Ovary (tissue), 9 donors: Measurements from ENCODE around the gene PNMA1. TPM values are rescaled to one million over a fixed set of nuclear protein-coding genes. Genes with fewer than 3 reads are reported as not detected.

Source experiments
- DNase-seq, 5 donors: peaks; one replicate each; pipeline ENCODE4 v3.0.0-alpha.2; 2019 to 2020
- H3K27ac ChIP-seq, 2 donors: fragments of 200-600 bp; one replicate each; pipeline versions ENCODE4 v1.5.1 to v1.8.0; 2019 to 2022
- H3K27me3 ChIP-seq: fragments of 200-600 bp; one replicate; pipeline ENCODE4 v1.8.0; 2022
- H3K36me3 ChIP-seq: fragments of 200-600 bp; sonication (generic); one replicate; pipeline ENCODE4 v1.5.1; 2019
- H3K4me1 ChIP-seq: one replicate; pipeline ENCODE4 v1.8.1; 2013; ENCODE audit warnings: mild to moderate bottlenecking, moderate library complexity; ENCODE audit not compliant: insufficient read depth
- H3K4me3 ChIP-seq: fragments of 200-600 bp; sonication (generic); one replicate; pipeline ENCODE4 v1.5.1; 2017
- H3K9me3 ChIP-seq, 2 donors: fragments of 200-600 bp in 1 of 2; sonication (generic) in 1 of 2; one replicate each; pipeline versions ENCODE4 v1.5.1 to v1.8.1; 2013 to 2019; ENCODE audit warnings: mild to moderate bottlenecking in 1 of 2, moderate library complexity in 1 of 2
- CTCF ChIP-seq, 3 donors: fragments of 450-650 bp in 2 of 3; fragments of 200-600 bp in 1 of 3; IDR thresholded peaks; one replicate each; pipeline versions ENCODE4 v1.5.1 to v1.8.0; 2016 to 2022; ENCODE audit warnings: antibody characterized with exemption in 3 of 3, mild to moderate bottlenecking in 1 of 3
- EP300 ChIP-seq: sonication (generic); formaldehyde crosslinking; IDR thresholded peaks from one replicate; pipeline ENCODE4 v1.6.1; 2017; ENCODE audit warnings: antibody characterized with exemption
- POLR2A ChIP-seq: fragments of 450-650 bp; IDR thresholded peaks from one replicate; pipeline ENCODE4 v1.6.1; 2017; ENCODE audit warnings: antibody characterized with exemption, mild to moderate bottlenecking, moderate library complexity
- WGBS, 3 donors: extraction: QIAGEN DNeasy Blood & Tissue Kit in 1 of 3; methylation state at CpG; one replicate each; pipeline versions ENCODE4 v1.1.5 to v1.1.7; 2013 to 2017; 5-methylcytosine and 5-hydroxymethylcytosine counted together
- intact Hi-C, 4 donors: fragments of 100-400 bp; cut with DNase I; formaldehyde crosslinking; loops; one replicate each; pipeline versions ENCODE4 v1.11.0 to v1.15.1; 2022 to 2023
- polyA plus RNA-seq, 2 donors: library from polyadenylated mRNA; stranded (reverse); fragments of 200-250 nt in 1 of 2; fragments of 350-450 nt in 1 of 2; fragmentation: Illumina TruSeq in 1 of 2; extraction: RNeasy Lipid Tissue Mini Kit (QIAGEN cat#74804) in 1 of 2; gene quantifications; one replicate each; pipeline ENCODE4 v1.2.3, GENCODE V29; 2013 to 2014
- total RNA-seq, 7 donors: library from RNA; depleted of rRNA in 2 of 7; stranded (reverse); fragments of >200 nt in 2 of 7; fragmentation: NEBNext Ultra II Directional in 3 of 7; extraction: Animal tissue kit (Norgen Biotek cat#: 25700) in 3 of 7; gene quantifications; one replicate each; pipeline versions ENCODE4 v1.1.0 to v1.2.4, GENCODE V29; 2016 to 2023
- donor health status: DM: no; HTN: no; CAD: no; lungs with moderate emphysema.
- donor health status: DM: no; HTN: no; CAD: no.
- donor health status: Bipolar disorder and iron deficiency.
- donor health status: DM: yes; HTN: yes; CAD: no.
- donor health status: DM: no; HTN: no; CAD: no.
- donor health status: DM: yes; HTN: yes; CAD: no.

PNMA1 gene
- total and polyA plus RNA-seq, 9 donors = 22.3 to 114 (median 84.2) TPM

GRCh38 chr14:73695082-73695481, 19.1 kb downstream of the PNMA1 start:
- no peaks in the 10 kb centered on the region for H3K36me3 ChIP-seq
- intact Hi-C loops = no loop called here
- WGBS, 3 donors = 97 to 99% (median 98%) methylated on average over 2 of the region's 2 CpGs

GRCh38 chr14:73694083-73694482, 20.1 kb downstream of the PNMA1 start:
- H3K4me3 ChIP-seq = no peak overlapping the region
- no peaks in the 10 kb centered on the region for H3K9me3 ChIP-seq
- H3K27ac ChIP-seq = no peak overlapping the region
- intact Hi-C loops = no loop called here
- H3K36me3 ChIP-seq = no peaks in the 10 kb centered on the region
- no peak for DNase-seq
- TF ChIP-seq CTCF (IDR thresholded peaks at IDR 0.05) (no peak), EP300 (no peak), POLR2A (no peak)
- H3K27me3 ChIP-seq = no peaks in the 10 kb centered on the region
- WGBS, 3 donors = 97 to 99% (median 99%) methylated on average over 2 of the region's 2 CpGs
- H3K4me1 ChIP-seq = no peaks in the 10 kb centered on the region

More at GRCh38 chr14:73695082-73695481, 19.1 kb downstream of the PNMA1 start:
- H3K4me1 ChIP-seq = no peaks in the 10 kb centered on the region
- no peak for DNase-seq
- no peaks in the 10 kb centered on the region for H3K9me3 ChIP-seq
- H3K27me3 ChIP-seq = no peaks in the 10 kb centered on the region
- no peak overlapping the region for H3K4me3 ChIP-seq
- TF ChIP-seq CTCF (IDR thresholded peaks at IDR 0.05) (no peak), POLR2A (no peak), EP300 (no peak)
- no peak overlapping the region for H3K27ac ChIP-seq

GRCh38 chr14:73686901-73687300, 27.3 kb downstream of the PNMA1 start:
- WGBS, 3 donors = 23 to 28% (median 24%) methylated on average over 3 of the region's 3 CpGs
- no peak for DNase-seq
- no peaks in the 10 kb centered on the region for H3K36me3 ChIP-seq
- no peaks in the 10 kb centered on the region for H3K9me3 ChIP-seq
- TF ChIP-seq POLR2A (no peak), CTCF (IDR thresholded peaks at IDR 0.05) (no peak), EP300 (no peak)
- H3K27ac ChIP-seq = no peak overlapping the region
- no peak overlapping the region for H3K4me3 ChIP-seq
- intact Hi-C loops = no loop called here
- H3K4me1 ChIP-seq = no peaks in the 10 kb centered on the region
- no peaks in the 10 kb centered on the region for H3K27me3 ChIP-seq

GRCh38 chr14:73685328-73685727, 28.9 kb downstream of the PNMA1 start:
- no peaks in the 10 kb centered on the region for H3K27me3 ChIP-seq
- no peaks in the 10 kb centered on the region for H3K4me1 ChIP-seq
- WGBS, 3 donors = 93 to 94% (median 93%) methylated on average over 9 of the region's 9 CpGs
- H3K36me3 ChIP-seq = no peaks in the 10 kb centered on the region
- no peak overlapping the region for H3K27ac ChIP-seq
- intact Hi-C loops = no loop called here
- no peak overlapping the region for H3K4me3 ChIP-seq
- TF ChIP-seq POLR2A = no peak
- no peak for TF ChIP-seq EP300
- no peak for TF ChIP-seq CTCF (IDR thresholded peaks at IDR 0.05)
- peak in 4 of 5 donors; percentile 28 to 50 (median 43) for DNase-seq
- no peaks in the 10 kb centered on the region for H3K9me3 ChIP-seq
